GM10248 (cell line): ENCODE measurements around the gene ACO2.

Experiments used
- CTCF ChIA-PET: fragments of 300-600 bp; sonication (Branson Sonifier 250); formaldehyde crosslinking; extraction: SDS; loops from one replicate; lab custom pipeline; 2021; ENCODE audit warnings: antibody characterized with exemption; lab: Yijun Ruan, JAX
- POLR2A ChIA-PET: fragments of 350-650 bp; sonication (Branson Sonifier 250); formaldehyde crosslinking; extraction: SDS; loops from one replicate; lab custom pipeline; 2020; ENCODE audit warnings: antibody characterized with exemption; lab: Yijun Ruan, JAX
- DNase-seq: peaks from one replicate; pipeline ENCODE4 v3.0.0; 2012; ENCODE audit errors: extremely low spot score
- CTCF ChIP-seq: IDR thresholded peaks from 2 replicates; pipeline ENCODE4 v1.5.1; 2012; ENCODE audit warnings: mild to moderate bottlenecking, low read depth; ENCODE audit errors: extremely low read depth, missing control alignments, control extremely low read depth

Gene ACO2

DNA sequence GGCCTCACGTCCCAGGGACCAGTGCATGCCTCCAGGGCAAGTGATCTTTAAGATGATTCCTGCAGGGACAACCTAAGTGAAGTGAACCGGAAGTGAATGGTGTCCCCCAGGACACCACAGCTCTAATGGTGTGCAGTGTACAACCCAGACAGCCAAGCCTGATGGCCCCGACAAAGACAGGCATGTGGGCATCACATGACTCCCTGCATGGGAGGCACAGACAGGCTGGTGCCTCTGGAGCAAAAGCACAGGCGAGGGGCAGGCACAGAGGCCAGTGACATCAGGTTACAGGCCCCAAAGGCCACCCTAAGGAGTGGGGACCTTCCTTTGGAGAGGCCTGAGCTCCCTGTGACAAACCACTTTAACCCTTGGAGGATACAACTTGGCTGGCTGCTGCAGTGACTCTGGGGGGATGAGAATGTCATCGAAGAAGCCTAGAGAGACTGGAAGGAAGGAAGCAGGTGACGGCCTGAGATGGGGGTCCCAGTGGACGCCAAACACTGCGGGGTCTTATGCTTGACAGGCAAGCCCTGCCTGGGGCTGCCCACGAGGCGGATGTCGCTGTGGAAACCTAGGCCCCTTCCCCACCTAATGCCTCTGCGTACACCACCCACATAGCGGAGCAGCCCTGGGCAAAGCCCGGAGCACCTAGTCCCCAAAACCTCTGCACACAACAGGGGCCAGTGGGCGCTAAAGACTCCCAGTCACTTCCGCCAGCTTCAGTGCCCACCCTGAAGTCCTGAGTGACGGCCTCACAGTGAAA lies 63.0 kb downstream of the ACO2 start:
- TF ChIP-seq CTCF: no peak
- DNase-seq: no peak
- CTCF ChIA-PET: interaction anchor here (1.2 to 9.7 kb wide), 8 partner anchors 10 to 137 kb away, joined by 3 to 190 read pairs (median 10); partner anchors contain the start of gene POLR3H
- POLR2A ChIA-PET: no interaction called here

DNA sequence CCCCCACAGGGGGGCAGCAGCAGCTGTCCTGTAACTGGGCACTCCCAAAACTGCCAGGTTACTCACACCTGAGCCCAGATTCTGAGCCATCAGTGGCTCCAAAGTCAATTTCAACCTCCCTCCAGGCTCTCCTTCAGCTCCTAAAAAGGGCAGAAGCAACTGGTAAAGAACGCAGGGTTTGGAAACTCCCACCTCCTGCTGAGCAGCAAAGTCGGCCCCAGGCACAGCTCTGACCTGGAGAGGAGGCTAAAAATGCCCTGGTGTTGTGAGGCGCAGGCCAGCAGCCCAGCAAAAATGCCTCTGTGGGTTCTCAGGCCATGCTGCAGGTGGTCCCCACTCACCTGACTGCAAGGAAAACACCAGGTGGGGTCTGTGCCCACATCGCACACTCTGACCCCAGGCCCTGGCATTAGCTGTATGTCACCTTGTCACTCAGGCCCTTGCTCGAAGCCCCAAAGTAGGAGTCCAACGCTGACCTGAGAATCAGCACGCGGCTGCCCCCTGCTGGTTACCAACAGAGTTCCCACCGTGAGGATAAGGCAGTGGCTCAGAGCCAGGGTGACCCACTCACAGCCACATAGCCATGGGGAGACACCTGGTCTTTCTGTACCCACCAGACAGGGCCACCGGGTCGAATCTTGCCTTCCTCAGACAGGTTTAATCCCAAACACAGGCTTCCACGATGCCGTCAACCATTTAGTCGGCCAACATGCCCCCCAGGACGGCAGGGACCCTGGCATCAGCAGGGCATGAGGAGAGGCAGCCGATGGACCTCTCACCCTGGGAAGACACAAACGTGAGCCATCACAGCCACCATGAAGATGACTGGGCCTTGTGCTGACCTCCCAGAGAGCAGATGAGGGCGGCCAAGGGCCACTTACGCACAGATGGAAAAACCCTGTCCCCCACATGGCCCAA lies 64.2 kb downstream of the ACO2 start:
- ChIA-PET CTCF (interaction anchor here (0.6 to 9.7 kb wide), 16 partner anchors 9 to 299 kb away, joined by 3 to 190 read pairs (median 4); partner anchors contain the start of genes PMM1 and POLR3H), POLR2A (no interaction called here)
- DNase-seq: peak; percentile 81
- TF ChIP-seq CTCF: peak; percentile 83

GRCh38 chr22:41534219-41534618 lies 65.3 kb downstream of the ACO2 start:
- ChIA-PET CTCF (interaction anchor here (1.0 to 2.2 kb wide), 3 partner anchors 10 to 131 kb away, joined by 3 to 18 read pairs (median 5); partner anchors contain the start of gene POLR3H), POLR2A (interaction anchor here (0.7 kb wide), 1 partner anchor 41 kb away, joined by 6 read pairs; no protein-coding TSS in a partner anchor)
- no peak for DNase-seq
- no peak for TF ChIP-seq CTCF

GRCh38 chr22:41535244-41535643 lies 66.3 kb downstream of the ACO2 start:
- TF ChIP-seq CTCF: peak; percentile 23
- CTCF ChIA-PET: interaction anchor here (1.0 to 2.2 kb wide), 4 partner anchors 8 to 132 kb away, joined by 3 to 18 read pairs (median 4); partner anchors contain the start of gene POLR3H
- POLR2A ChIA-PET: interaction anchor here (0.6 kb wide), 1 partner anchor 16 kb away, joined by 6 read pairs; no protein-coding TSS in a partner anchor
- DNase-seq: no peak

DNA sequence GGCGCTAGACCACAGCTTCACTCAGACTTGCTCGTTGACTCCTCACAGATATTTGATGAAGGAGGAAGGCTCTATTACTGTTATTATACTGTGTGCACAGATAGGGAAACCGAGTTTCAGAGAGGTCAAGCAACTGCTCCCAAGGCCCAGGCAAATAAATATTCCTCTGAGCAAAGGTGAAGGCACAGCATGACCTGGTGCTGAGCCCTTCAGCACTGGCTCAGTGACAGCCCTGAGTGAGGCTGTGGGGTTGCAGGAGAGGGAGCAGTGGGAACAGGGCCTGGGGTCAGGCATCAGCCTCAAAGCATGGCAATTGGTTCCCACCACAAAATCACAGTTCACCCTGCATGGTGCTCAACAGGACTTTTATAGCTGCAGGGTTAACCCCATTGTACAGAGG lies 68.3 kb downstream of the ACO2 start:
- CTCF ChIA-PET: interaction anchor here (1.3 to 2.0 kb wide), 2 partner anchors 10 to 11 kb away, joined by 3 to 13 read pairs; no protein-coding TSS in a partner anchor
- POLR2A ChIA-PET: interaction anchor here (0.6 kb wide), 1 partner anchor 92 kb away, joined by 3 read pairs; no protein-coding TSS in a partner anchor
- TF ChIP-seq CTCF: no peak
- no peak for DNase-seq

DNA sequence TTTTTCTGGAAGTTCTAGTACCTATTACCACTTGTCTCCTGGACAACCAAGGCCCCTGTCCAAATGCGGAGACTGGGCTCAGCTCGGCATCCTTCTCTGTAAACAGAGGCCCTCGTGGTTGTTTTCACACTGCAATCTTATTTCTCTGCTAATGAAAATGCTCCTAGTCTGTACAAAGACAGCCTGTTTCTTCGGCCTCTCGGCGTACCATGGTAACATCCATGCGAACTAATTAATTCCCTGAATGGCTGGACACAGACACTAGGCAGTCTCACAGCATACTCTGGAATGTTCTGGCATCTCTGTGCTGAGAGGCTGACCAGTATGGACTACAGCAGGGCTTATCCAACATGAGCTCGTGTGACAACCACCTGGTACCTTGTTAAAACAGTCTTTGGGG lies 69.7 kb downstream of the ACO2 start:
- no peak for DNase-seq
- ChIA-PET POLR2A (no interaction called here), CTCF (interaction anchor here (2.0 kb wide), 1 partner anchor 11 kb away, joined by 13 read pairs; no protein-coding TSS in a partner anchor)

More for the DNA sequence above, 69.7 kb downstream of the ACO2 start:
- no peak for TF ChIP-seq CTCF
